ENCODE results near the gene SSR3. TPM values are rescaled to one million over a fixed set of nuclear protein-coding genes. Genes with fewer than 3 reads are reported as not detected.

Gene SSR3
- total and polyA plus RNA-seq, 9 of the 15 experiments (the other 6 are each of a cell fraction or from before 2014, with no cell fraction given), result 104 to 464 (median 307) TPM

DNA sequence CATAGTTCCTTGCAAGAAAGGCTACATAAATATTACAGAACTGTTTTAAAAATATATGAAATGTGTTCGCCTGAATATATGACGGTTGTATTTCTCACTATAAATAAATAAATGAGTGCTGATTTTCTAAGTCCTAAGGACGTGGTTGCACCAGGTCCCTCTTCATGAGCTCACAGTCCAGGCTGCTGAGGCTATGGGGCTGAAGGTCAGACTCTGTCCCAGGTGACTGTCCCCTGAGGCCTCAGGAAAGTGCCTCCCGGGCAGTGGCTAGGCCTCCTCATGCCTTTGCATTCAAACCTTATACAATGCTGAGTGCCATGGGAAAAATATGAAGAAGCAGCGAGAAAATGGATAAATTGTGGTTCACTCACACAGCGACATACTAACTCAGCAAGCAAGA lies 43.5 kb upstream of the SSR3 start:
- no peaks in the 10 kb centered on the region; the same call in 1 of the 2 replicates for H3K9me3 ChIP-seq (replicated peaks; ENCODE audit: control insufficient read depth, insufficient read depth, low read depth, low read length)
- POLR2A ChIA-PET, result interaction anchor here (0.9 to 1.3 kb wide), 2 partner anchors 14 to 43 kb away, joined by 3 to 4 read pairs; partner anchors contain the start of gene SSR3
- no TSS peak for BruUV-seq (replicated peaks)
- H3K4me3 ChIP-seq, result no peak overlapping the region
- in situ Hi-C loops (cut with MboI) (no loop called here), intact Hi-C loops (cut with micrococcal nuclease) (no loop called here)
- H3K9ac ChIP-seq (ENCODE audit: insufficient read depth in 1 of 2, low read depth in 2 of 2, low read length in 2 of 2), result peak overlapping the region in 1 of 2 experiments; percentile 71; a peak in 1 of 4 replicates
- no peaks in the 10 kb centered on the region for H3K27me3 ChIP-seq (ENCODE audit: control insufficient read depth in 2 of 2, insufficient read depth in 2 of 2, low read length in 2 of 2)
- peaks cover 11 to 55% of the 10 kb centered on the region in 2 experiments; a peak in 4 of 5 replicates for H3K4me1 ChIP-seq (replicated peaks in 1 of 2; ENCODE audit: control insufficient read depth in 2 of 2, insufficient read depth in 2 of 2, low read length in 2 of 2)
- no peak for ATAC-seq
- H3K9me1 ChIP-seq (ENCODE audit: control insufficient read depth, insufficient read depth, low read length), result no peaks in the 10 kb centered on the region
- no peaks in the 10 kb centered on the region for H3K79me2 ChIP-seq (ENCODE audit: control insufficient read depth, insufficient read depth, low read length)
- H3K4me2 ChIP-seq (ENCODE audit: insufficient read depth, low read length), result no peak overlapping the region
- FAIRE-seq, result no peak
- H2AFZ ChIP-seq (ENCODE audit: low read depth, low read length), result peak overlapping the region; percentile 88; the same call in 1 of the 2 replicates
- H4K20me1 ChIP-seq (replicated peaks; ENCODE audit: control insufficient read depth, insufficient read depth, low read length), result no peaks in the 10 kb centered on the region
- no peaks in the 10 kb centered on the region for H3K36me3 ChIP-seq (ENCODE audit: control insufficient read depth, insufficient read depth, low read length)
- DNase-seq (ENCODE audit: extremely low read depth in 1 of 4, low spot score in 3 of 4), result no peak
- 74% methylated on average over 6 of the region's 6 CpGs for WGBS (ENCODE audit: insufficient coverage, low coverage, missing lambda C conversion rate)
- CTCF ChIA-PET (ENCODE audit: low intra/inter-chr PET ratio), result no interaction called here
- H3K27ac ChIP-seq (ENCODE audit: extremely low read depth, low read depth, low read length), result no peak overlapping the region
- TF ChIP-seq DIDO1 (tag; IDR thresholded peaks at IDR 0.05; ENCODE audit: low read depth) (no peak), ZNF785 (CRISPR knock-in tag; IDR thresholded peaks at IDR 0.05) (no peak), ZNF780A (CRISPR knock-in tag; IDR thresholded peaks at IDR 0.05) (no peak), ESRRB (CRISPR knock-in tag; IDR thresholded peaks at IDR 0.05; ENCODE audit: borderline replicate concordance) (no peak), RAD51 (IDR thresholded peaks at IDR 0.05; ENCODE audit: borderline replicate concordance, low read depth) (no peak)
- TF ChIP-seq, protein P1, sequence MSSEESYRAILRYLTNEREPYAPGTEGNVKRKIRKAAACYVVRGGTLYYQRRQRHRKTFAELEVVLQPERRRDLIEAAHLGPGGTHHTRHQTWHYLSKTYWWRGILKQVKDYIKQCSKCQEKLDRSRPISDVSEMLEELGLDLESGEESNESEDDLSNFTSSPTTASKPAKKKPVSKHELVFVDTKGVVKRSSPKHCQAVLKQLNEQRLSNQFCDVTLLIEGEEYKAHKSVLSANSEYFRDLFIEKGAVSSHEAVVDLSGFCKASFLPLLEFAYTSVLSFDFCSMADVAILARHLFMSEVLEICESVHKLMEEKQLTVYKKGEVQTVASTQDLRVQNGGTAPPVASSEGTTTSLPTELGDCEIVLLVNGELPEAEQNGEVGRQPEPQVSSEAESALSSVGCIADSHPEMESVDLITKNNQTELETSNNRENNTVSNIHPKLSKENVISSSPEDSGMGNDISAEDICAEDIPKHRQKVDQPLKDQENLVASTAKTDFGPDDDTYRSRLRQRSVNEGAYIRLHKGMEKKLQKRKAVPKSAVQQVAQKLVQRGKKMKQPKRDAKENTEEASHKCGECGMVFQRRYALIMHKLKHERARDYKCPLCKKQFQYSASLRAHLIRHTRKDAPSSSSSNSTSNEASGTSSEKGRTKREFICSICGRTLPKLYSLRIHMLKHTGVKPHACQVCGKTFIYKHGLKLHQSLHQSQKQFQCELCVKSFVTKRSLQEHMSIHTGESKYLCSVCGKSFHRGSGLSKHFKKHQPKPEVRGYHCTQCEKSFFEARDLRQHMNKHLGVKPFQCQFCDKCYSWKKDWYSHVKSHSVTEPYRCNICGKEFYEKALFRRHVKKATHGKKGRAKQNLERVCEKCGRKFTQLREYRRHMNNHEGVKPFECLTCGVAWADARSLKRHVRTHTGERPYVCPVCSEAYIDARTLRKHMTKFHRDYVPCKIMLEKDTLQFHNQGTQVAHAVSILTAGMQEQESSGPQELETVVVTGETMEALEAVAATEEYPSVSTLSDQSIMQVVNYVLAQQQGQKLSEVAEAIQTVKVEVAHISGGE (CRISPR knock-in tag; IDR thresholded peaks at IDR 0.05), result no peak
- TF ChIP-seq, protein P2, sequence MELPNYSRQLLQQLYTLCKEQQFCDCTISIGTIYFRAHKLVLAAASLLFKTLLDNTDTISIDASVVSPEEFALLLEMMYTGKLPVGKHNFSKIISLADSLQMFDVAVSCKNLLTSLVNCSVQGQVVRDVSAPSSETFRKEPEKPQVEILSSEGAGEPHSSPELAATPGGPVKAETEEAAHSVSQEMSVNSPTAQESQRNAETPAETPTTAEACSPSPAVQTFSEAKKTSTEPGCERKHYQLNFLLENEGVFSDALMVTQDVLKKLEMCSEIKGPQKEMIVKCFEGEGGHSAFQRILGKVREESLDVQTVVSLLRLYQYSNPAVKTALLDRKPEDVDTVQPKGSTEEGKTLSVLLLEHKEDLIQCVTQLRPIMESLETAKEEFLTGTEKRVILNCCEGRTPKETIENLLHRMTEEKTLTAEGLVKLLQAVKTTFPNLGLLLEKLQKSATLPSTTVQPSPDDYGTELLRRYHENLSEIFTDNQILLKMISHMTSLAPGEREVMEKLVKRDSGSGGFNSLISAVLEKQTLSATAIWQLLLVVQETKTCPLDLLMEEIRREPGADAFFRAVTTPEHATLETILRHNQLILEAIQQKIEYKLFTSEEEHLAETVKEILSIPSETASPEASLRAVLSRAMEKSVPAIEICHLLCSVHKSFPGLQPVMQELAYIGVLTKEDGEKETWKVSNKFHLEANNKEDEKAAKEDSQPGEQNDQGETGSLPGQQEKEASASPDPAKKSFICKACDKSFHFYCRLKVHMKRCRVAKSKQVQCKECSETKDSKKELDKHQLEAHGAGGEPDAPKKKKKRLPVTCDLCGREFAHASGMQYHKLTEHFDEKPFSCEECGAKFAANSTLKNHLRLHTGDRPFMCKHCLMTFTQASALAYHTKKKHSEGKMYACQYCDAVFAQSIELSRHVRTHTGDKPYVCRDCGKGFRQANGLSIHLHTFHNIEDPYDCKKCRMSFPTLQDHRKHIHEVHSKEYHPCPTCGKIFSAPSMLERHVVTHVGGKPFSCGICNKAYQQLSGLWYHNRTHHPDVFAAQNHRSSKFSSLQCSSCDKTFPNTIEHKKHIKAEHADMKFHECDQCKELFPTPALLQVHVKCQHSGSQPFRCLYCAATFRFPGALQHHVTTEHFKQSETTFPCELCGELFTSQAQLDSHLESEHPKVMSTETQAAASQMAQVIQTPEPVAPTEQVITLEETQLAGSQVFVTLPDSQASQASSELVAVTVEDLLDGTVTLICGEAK (IDR thresholded peaks at IDR 0.05), result no peak
- TF ChIP-seq, protein P2 (CRISPR knock-in tag; IDR thresholded peaks at IDR 0.05), result no peak
- TF ChIP-seq, protein P3, sequence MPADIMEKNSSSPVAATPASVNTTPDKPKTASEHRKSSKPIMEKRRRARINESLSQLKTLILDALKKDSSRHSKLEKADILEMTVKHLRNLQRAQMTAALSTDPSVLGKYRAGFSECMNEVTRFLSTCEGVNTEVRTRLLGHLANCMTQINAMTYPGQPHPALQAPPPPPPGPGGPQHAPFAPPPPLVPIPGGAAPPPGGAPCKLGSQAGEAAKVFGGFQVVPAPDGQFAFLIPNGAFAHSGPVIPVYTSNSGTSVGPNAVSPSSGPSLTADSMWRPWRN (IDR thresholded peaks at IDR 0.05; ENCODE audit: low read depth), result no peak
